Liver (tissue), 3 donors: ENCODE measurements around the gene GRIK1.

Source experiments
- CTCF ChIP-seq: fragments of 150-350 bp; IDR thresholded peaks from 2 replicates; pipeline ENCODE4 v1.5.1; 2017; ENCODE audit warnings: improper control_type of control experiment, low read depth, low read length; ENCODE audit not compliant: missing input control
- FOXA1 ChIP-seq: IDR thresholded peaks from 2 replicates; pipeline ENCODE4 v1.6.1; 2016; ENCODE audit warnings: antibody characterized with exemption
- HNF4A ChIP-seq, 2 donors: conservative IDR thresholded peaks; 2 replicates each; pipeline ENCODE4 v1.6.1; 2016; ENCODE audit warnings: antibody characterized with exemption in 2 of 2, mild to moderate bottlenecking in 2 of 2
- MAX ChIP-seq: IDR thresholded peaks from 2 replicates; pipeline ENCODE4 v1.6.1; 2016; ENCODE audit warnings: antibody characterized with exemption
- REST ChIP-seq: IDR thresholded peaks from 2 replicates; pipeline ENCODE4 v1.6.1; 2016; ENCODE audit warnings: antibody characterized with exemption, mild to moderate bottlenecking
- YY1 ChIP-seq: IDR thresholded peaks from 2 replicates; pipeline ENCODE4 v1.6.1; 2016; ENCODE audit warnings: antibody characterized with exemption, mild to moderate bottlenecking
- donor health status: healthy.
- donor health status: healthy.

- no peak for TF ChIP-seq CTCF
- TF ChIP-seq YY1 = no peak
- TF ChIP-seq REST = no peak
- no peak for TF ChIP-seq HNF4A (conservative IDR thresholded peaks at IDR 0.05)
- TF ChIP-seq MAX = no peak
- TF ChIP-seq FOXA1 = no peak
These were observed 440.6 kb downstream of the GRIK1 start for GRCh38 chr21:29499229-29499628.
